NCI-H345 (cell line): Measurements from ENCODE around the gene ANKRD33B.
"Not testable (repeated sequence)": the region's sequence is repeated elsewhere in the genome, so short reads cannot be mapped to it uniquely, and the experiment has no call there.

ENCODE experiments used
- DNase-seq: peaks from one replicate; lab custom pipeline; 2025; lab: John Stamatoyannopoulos, UW

Gene ANKRD33B

DNA sequence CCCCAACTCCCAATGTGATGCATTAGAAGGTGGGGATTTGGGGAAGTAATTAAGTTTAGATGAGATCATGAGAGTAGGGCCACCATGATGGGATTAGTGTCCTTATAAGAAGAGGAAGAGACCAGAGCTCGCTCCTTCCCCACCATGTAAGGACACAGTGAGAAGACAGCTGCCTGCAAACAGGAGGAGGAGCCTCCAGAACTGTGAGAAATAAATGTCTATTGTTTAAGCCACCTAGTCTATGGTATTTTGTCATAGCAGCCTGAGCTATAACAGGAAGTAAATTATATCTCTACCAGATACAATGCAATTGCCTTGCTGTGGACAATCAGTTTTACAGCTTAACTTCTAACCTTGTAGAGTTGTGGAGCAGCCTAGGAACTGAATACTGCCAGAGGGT, 58.0 kb downstream of the ANKRD33B start:
- no peak for DNase-seq

DNA sequence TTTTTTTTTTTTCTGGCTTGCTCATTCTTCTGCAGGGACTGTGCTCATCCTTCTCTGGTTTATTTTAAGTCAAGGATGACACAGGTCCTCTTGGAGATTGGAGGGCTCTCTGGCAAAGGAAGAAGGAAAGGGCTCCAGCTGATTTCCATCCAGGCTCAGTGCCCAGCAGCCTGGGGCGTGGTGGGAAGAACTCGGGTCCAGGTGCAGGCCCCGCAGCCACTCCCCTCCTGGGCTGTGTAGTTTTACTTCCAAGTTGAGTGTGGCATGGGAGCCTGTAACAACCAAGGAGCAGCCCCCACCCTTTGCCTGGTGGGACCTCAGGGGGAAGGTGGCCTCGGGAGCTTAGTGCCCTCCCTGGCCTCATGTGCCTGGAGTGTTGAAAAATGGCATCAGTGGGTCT, 58.9 kb downstream of the ANKRD33B start:
- DNase-seq: no peak

DNA sequence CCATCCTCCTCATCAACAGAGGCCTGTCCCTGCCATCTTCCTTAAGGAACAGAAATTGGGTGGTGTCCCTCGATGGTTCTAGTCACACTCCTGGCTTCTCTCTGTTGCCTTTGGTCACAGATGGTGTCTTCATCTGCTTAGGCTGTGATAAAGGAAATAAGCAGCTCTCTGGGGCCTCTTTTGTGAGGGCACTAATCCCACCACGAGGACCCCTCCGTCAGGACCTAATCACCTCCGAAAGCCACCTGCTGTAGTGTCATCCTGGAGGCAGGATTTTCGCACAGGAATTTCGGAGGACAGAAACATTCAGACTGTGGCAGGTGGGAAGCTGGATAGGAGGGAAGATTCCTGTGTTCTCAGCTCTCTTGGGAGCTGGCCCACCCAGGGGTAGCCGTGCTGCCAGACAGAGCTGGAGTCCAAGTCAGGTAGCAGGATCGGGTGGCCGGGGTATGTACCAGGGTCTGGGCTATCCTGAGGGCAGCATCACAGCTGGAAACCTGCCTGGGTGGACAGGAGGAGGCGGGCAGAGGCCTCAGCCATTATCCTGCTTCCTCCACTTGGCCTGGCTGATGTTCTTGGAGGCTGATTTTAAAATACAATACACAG, 59.5 kb downstream of the ANKRD33B start:
- DNase-seq: no peak

DNA sequence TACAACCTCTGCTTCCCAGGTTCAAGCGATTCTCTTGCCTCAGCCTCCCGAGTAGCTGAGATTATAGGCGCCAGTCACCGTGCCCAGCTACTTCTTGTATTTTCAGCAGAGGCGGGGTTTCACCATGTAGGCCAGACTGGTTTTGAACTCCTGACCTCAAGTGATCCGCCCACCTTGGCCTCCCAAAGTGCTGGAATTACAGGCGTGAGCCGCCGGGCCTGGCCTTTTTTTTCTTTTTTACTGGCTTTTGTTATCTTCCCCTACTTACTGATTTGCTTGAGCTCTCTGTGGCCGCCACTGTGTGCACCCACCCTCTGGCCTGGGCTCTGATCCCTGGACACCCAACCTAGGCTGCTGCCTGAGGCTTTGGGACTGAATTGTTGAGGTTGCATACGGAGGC, 60.3 kb downstream of the ANKRD33B start:
- DNase-seq: no peak

DNA sequence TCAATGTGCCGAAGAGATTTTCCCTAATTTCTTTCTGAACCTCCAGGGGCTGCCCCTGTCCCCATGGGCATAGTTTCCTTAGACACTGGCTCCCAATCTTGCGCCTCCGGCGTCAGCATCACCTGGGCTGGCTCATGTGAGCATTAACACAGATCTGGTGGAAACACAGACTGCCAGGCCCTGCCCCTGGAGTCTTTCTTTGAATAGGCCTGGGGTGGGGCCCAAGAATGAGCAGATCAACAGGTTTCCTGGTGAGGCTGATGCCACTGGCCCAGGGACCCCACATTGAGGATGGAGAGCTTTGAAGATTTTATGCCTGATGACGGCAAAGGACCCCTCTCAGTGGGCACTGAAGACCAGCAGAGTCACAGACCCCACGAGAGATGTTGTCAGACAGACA, 60.8 kb downstream of the ANKRD33B start:
- no peak for DNase-seq

DNA sequence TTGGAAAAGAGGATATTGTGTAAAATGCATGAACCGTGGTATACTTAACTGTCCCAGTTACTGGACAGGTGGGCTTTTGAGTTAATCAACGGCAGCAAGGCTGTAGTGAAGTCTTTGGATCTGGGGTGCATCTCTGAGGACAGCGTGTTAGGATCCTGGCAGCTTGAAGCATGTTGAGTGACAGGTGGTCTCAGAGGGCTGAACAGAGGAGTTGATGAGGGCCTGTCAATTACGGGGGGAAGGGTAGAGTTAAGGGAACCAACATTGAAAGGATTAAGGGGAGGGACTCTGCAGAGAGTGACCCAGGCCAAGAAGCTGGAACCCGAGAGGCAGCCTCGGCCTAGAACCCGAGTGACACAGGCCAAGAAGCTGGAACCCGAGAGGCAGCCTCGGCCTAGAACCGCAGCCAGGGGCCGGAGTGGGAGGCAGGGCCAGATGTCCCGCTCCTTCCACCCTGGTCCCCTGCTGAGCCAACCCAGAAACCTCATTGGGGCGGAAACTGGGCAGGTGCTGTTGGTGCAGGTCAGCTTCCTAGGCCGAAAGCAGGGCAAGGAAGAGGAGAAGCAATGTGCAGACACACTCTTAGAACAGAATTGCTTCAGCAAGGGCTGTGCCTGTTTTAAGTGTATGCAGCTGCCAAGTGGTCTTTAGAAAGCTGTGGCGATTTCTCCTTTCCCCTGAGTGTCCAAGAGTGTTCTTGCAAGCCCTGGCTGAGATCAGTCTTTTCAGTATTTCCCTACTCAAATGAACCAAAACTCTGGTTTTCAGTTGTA, 62.0 kb downstream of the ANKRD33B start:
- DNase-seq: no peak

DNA sequence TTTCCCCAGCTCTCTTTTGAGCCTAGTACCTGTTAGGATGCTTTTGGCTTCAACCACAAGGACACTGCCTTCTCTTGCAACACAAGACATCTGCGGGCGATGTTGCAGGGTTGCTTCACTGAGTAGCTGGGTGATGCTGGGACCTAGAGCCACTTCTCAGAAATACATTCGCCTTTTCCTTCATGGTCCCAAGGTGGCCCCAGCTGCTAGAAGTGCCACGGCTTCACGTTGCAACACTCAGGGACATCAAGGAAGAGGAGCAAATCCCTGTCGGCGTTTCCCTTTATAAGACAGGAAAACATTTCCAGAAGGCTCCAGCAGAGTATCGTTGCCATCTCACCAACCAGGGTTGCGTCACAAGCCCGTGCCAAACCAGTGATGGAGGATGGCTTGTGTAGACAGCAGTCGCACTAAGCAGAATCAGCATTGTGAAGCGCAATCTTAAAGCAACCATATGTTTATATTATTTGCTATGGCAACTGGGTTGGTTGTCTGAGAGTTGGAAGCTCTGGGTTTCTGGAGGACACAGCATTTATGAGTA, 62.7 kb downstream of the ANKRD33B start:
- DNase-seq: no peak

DNA sequence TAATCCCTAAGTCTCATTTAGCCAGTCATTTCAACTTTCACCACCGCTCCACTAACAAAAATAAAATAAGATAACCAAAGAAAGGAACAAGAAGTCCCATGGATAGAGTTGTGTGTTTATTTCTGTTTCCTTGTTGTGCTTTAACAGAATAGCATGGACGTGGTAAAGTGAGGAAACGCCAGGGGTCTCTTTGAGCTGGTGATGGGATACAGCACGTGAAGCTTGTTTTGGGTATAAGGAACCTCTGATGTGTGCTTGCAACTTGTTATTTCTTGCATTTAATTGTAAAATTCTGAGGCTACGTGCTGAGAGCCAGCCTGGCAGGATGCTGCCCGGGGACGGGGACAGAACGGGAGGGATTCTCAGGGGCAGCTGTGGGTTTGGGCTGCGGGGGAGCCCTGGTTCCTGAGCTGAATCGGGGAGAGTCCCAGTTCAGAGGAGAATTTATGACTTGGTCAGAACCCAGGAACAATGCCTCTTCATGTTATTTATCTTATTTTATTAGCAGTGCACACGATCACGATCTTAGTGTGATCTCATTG, 63.4 kb downstream of the ANKRD33B start:
- DNase-seq: no peak

DNA sequence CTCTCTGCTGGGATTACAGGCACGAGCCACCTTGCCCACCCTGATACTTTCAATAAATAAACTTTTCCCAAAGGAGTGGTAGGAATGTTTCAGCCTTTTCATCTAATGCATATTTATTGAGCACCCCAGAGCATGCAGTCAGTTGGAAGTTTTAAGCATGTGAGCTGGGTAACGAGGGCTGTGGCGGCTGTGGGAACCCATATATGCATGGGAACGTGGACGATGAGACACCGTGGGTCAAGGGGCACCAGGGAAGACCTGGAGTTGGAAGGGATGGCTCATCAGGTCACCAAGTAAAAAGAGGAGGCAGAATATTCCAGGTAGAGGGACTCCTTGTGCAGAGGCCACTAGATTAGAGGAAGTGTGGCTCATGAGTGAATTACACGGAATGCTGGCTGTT, 64.7 kb downstream of the ANKRD33B start:
- DNase-seq: no peak

DNA sequence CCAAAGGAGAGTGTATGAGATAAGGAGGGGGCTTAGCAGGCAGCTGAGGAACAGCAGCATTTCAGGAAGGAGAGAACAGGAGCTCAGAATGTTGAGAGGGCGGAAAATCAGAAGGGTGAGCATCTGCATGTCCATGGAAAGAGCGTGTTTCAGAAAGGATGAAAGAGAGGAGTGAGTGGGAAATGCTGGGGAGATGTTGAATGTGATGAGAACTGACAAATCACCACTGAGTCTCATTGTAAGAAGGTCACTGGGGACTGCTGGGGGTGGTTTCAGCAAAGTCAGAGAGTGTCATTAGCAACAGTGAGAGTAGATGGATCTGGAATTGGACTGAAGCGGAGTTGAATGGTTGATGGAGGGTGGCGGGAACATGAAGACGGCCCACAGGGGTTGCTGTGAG, 65.8 kb downstream of the ANKRD33B start:
- DNase-seq: no peak

DNA sequence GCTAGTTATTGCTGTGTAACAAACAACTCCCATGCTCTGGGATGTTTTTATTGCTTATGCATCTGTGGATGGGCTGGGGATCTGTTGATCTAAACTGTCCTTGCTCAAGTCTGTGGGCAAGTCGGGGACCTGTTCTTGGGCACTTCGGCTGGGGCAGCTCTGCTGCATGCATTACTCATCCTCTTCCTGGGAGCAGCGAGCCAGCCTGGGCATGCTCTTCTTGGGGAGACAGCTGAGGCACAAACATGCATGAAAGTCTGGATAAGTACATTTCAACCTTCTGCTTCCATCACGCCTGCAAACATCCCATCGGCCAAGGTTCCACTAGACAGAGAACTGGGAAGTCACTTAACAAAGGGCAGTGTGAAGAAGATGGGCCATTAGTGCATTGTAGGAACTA, 66.3 kb downstream of the ANKRD33B start:
- no peak for DNase-seq

DNA sequence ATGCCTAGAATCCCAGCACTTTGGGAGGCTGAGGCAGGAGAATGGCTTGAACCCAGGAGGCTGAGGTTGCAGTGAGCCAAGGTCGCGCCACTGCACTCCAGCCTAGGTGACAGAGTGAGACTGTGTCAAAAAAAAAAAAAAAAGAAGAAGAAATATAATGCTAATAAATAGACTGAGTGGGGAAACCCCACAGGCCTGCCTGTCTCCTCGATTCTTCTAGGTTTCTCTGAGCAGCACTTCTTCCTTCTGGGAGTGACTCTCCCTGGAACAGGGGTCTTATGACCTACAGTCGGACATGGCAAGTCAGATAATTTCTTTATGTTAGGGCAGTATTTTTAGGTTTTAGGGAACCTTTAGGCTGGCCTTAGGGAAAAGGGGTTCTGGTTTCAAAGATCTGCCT, 66.9 kb downstream of the ANKRD33B start:
- not testable (repeated sequence) for DNase-seq

DNA sequence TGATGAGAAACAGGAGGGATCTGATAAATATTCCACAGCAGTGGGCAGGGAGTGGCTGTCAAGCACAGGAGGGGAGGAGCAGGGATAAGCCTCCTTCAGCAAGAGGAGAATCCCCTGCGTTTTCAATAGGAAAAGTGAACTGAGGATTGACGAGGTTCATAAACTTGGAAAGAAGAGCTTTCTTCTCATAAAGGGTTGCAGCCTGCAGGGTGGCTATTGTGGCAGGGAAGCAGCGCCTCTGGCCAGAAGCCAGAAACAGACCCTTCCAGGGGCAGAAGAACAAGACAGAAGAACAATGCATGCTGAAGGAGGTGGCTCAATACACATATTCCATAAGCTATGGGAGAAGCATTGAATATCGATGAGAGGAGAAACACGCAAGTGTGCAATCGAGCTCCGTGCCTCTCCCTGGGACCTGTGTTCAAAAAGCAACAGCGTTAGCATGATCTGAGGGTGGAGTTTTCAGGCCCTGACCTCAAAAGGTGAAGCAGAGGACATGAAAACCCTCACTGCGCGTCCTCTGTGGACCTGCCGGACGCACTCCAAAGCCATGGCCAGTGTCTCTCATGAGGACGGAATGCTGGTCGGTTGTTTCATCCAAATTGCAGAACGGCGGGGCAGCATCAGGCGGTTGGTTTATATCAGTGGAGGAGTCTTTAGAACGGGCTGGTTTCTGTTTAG, 67.6 kb downstream of the ANKRD33B start:
- DNase-seq: no peak

DNA sequence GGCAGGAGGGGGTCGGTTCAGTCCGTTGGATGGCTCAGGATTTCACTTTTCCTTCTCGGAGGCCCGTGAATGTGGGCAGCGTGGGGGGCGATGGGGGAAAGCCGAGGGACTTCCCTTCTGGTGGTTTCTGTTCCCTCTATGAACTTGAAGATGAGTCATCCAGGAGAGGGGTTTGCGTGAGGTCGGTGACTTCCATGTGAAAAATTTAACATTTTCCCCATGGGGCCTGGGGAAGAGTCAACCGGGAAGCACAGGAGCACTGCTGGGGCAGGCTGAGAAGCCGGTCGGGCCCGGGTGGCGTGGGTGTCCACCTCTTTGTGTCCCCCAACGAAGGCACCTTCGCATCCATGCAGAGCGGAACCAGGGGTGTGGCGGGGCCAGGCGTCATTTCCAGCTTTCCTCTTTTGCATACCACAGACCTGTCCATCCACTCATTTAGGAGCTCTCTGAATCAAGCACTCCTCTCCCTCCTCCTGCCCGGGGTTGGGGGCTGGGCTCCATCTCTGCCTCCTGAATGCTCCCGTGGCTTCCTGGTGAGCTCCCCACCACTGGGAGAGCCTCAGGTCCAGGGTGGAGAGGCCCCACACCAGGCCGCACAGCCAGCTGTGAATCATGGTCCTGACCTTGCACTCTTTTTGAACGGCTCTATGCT, 68.4 kb downstream of the ANKRD33B start:
- DNase-seq: no peak

DNA sequence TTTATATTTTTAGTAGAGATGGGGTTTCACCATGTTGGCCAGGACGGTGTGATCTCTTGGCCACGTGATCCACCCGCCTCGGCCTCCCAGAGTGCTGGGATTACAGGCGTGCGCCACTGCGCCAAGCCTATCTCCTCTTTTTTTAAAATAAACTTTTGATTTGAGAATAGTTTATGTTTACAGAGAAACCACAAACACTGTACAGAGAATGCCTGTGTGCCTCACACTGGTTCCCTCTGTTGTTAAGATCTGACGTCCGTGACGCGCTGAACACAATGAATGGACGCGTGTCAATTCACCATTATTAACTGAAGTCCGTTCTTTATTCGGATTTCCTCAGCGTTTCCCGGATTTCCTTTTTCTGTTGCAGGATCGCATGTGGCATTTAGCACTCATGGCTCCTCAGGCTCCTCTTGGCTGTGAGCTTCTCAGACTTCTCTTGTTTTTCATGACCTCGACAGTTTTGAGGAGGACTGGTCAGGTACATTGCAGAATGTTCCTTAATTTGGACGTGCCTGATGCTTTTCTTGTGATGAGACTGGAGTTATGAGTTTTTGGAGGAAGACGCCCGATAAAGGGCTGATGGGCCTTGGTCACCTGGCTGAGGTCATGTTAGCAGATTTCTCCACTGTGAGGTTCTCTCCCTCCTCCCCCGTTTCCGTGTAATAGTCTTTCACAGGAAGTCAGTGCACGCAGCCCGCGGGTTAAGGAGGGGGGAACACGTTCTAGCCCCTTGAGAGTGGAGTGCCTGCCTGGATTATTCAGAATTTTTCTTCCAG, 69.6 kb downstream of the ANKRD33B start:
- no peak for DNase-seq

DNA sequence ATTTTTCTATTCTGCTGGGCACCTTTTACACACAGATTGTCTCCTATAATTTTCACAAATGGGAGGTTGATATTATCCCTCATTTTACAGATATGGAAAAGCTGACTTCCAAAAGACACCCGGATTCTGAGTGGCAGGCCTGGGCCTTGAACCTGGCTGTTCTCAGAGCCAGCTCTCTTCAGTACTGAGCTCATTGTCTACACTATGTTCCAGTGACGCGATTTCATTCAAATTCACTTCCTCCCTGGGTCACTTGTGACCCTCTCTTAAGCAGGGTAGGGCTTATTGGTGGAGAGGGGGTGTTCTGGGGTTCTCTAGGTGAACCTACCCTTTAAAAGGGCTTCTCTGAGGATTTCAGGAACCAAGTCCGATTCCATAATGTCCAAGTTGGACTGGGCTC, 70.2 kb downstream of the ANKRD33B start:
- DNase-seq: no peak

DNA sequence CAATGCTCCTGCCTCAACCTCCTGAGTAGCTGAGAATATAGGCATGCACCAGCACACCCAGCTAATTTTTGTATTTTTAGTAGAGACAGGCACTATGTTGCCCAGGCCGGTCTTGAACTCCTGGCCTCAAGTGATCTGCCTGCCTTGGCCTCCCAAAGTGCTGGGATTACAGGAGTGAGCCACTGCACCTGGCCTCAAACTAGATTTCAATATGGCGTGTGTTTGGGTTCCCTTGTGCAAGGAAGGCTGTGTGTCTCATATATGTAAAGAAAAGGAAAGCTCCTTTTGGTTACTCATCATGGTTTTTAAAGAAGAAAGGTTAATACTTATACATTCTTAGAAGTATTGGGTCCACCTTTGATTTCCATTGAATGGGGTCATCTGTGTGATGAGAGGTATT, 70.7 kb downstream of the ANKRD33B start:
- no peak for DNase-seq

DNA sequence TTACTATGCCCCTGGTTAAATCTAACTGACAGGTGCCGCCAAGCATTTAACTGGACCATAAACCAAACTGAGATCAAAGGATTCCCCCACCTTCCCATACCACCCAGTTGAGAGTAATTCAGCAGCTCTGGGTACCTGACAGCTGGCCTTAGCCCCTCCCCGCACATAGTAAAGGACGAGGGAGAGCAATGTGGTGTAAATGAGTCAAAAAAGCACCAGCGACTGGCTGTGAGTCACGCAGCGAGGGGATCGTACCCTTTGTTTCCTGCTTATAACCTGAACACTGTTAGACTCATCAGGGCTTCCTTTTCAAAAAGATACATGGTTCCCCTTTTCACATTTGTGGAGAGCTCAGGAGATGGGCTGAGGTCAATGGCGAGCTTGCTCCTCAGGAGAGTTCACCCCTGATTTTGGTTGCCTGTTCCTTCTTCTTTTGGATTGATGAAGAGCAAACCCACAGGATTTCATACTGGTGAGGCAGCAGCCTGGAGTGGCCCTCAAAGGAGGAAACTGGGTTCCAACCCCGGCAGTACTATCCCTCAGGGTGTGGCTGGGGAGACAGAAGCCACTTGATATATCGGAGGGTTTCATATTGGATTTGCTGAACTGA, 71.5 kb downstream of the ANKRD33B start:
- DNase-seq: no peak

DNA sequence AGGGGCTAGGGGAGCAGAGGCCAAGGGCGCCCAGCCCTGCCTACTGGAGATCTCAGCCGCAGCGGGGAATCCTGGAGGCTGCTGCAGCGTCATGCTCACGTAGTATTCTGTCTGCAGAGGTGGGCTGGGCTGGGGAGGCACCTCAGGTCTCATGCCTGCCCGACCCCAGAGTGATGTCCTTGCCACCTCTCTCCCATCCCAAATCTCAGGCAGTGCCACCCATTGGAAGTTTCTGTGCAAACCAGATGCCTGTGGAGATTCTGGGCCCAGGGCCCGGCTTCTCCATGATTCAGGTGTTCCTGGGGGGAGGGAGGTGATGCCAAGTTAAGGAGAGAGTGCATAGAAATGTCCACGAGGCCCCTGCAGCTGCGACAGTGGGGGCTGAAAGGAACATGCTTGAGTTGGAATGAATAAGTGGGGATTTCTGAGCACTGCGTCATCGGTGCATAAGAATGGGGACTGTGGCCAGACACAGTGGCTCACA, 72.0 kb downstream of the ANKRD33B start:
- DNase-seq: no peak

DNA sequence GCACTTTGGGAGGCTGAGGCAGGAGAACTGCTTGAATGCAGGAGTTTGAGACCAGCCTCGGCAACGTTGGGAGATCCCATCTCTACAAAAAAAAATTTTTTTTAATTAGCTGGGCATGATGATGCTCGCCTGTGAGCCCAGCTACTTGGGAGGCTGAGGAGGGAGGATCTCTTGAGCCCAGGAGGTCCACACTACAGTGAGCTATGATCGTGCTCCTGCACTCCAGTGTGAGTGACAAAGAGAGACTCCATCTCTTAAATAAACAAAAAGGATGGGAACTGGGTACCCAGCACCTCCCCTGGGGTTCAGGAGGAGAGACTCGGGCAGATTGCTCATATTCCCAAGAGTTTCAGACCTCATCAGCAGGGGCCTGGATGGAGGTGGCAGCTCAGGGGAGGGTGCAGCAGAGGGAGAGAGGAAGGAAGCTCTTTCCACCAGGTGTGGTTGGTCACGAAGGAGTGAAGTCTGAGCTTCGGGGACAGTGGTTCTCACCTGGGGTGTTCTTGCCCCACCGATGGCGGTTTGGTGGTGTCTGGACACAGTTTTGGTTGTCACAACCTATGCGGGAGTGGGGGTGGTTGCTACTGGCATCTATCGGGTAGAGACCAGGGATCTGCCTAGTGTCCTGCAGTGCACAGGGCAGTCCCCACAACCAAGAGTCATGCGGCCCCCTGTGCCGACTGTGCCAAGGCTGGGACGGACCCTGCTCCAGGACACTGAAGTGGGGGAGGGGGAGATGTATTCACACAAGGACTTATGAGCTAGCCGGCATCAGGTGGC, 72.7 kb downstream of the ANKRD33B start:
- no peak for DNase-seq
